Astrocyte of the cerebellum (primary cell): ENCODE data around the gene PROX2.

Experiments
- DNase-seq: peaks from one replicate; pipeline ENCODE4 v3.0.0-alpha.2; 2011; ENCODE audit warnings: low read depth
- H3K4me3 ChIP-seq: 2 replicates; pipeline ENCODE4 v1.5.1; 2011; ENCODE audit warnings: mild to moderate bottlenecking, low read depth, low read length, moderate library complexity
- CTCF ChIP-seq: IDR thresholded peaks from 2 replicates; pipeline ENCODE4 v1.5.1; 2012; ENCODE audit warnings: low read length, low read depth, moderate library complexity, mild to moderate bottlenecking; ENCODE audit errors: missing control alignments
- in situ Hi-C: cut with HindIII; loops from 2 replicates; pipeline ENCODE4 v1.10.0; 2017; ENCODE audit warnings: low sequenced_read_pairs

Gene PROX2

GRCh38 chr14:74897642-74898041, 21.7 kb upstream of the PROX2 start:
- in situ Hi-C loops: no loop called here
- no peak for TF ChIP-seq CTCF
- H3K4me3 ChIP-seq: no peak overlapping the region
- DNase-seq: no peak

- TF ChIP-seq CTCF: no peak
- in situ Hi-C loops: no loop called here
- H3K4me3 ChIP-seq: no peak overlapping the region
- no peak for DNase-seq
Measured at GRCh38 chr14:74896400-74896799, 20.5 kb upstream of the PROX2 start.

GRCh38 chr14:74893614-74894091, 17.7 kb upstream of the PROX2 start:
- TF ChIP-seq CTCF: no peak
- in situ Hi-C loops: no loop called here
- H3K4me3 ChIP-seq: no peak overlapping the region
- no peak for DNase-seq

- no peak for TF ChIP-seq CTCF
- H3K4me3 ChIP-seq: no peak overlapping the region
- DNase-seq: no peak
- in situ Hi-C loops: no loop called here
Measured at GRCh38 chr14:74892745-74893144, 16.8 kb upstream of the PROX2 start.

- in situ Hi-C loops: no loop called here
- TF ChIP-seq CTCF: no peak
- H3K4me3 ChIP-seq: no peak overlapping the region
- no peak for DNase-seq
Measured at GRCh38 chr14:74891870-74892269, 15.9 kb upstream of the PROX2 start.

- no peak for TF ChIP-seq CTCF
- in situ Hi-C loops: no loop called here
- no peak for DNase-seq
- no peak overlapping the region for H3K4me3 ChIP-seq
Measured at GRCh38 chr14:74890262-74890661, 14.3 kb upstream of the PROX2 start.
